HG02642 (cell line): ENCODE results near the gene EVA1B.
A peak's percentile ranks its signal among the peaks of the same experiment; 100 is the strongest.

Experiments used
- ATAC-seq: cut with Tn5 transposase; IDR thresholded peaks from one replicate; pipeline ENCODE4 v1.9.1; 2021; ENCODE audit warnings: mild to moderate bottlenecking; ENCODE audit not compliant: unreplicated experiment, poor library complexity

EVA1B gene

DNA sequence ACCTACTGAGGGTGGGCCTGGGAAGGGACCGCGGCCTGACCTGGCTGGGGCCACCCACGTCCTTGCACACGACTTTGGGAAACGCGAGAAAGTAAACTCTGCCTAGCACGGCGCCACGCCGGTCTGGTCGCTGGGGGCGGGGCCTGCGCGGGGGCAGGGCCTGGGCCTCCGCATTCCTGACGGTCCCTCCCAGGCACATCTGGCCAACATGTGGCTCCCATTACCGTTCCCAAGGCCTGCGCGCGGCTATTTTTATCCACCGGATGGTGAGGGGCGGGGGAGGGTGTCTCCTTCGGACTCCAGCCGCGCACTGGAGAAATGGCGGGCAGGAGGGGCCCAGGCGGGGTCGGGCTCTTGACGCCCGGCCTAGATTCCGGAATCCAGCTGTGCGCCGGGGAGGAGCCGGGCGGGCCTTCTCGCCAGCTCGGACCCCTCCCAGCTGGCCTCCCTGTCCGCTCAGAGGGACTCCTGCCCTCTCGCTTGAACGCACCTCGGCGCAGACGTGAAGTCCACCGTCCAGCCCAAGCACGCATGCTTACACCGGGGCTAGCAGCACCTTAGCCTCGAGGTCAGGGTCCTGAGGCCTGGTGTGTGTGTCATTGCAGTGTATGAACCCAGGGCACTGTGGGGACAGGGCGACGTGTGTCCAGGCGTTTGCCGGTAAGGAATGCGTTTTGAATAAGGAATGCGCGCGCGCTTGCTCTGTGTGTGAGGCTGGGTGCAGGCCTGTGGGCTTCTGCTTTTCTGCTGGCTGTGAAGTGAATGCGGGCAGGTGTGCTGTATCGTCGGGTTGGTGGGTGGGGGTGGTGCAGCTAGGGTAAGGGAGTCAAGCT, 2.1 kb downstream of the EVA1B start:
- ATAC-seq = no peak

DNA sequence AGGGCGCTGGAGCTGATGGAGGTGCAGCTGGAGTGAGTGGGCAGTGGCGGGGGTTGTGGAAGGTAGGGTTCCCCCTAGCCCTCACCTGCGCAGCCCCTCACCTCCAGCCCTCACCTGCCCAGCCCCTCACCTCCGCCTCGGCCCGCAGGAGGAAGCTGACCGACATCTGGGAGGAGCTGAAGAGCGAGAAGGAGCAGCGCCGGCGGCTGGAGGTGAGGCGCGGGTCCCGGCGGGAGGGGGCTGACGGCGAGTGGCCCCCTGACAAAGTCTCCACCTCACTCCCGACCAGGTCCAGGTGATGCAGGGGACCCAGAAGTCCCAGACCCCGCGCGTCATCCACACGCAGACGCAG, 2.7 kb downstream of the EVA1B start:
- ATAC-seq = no peak

DNA sequence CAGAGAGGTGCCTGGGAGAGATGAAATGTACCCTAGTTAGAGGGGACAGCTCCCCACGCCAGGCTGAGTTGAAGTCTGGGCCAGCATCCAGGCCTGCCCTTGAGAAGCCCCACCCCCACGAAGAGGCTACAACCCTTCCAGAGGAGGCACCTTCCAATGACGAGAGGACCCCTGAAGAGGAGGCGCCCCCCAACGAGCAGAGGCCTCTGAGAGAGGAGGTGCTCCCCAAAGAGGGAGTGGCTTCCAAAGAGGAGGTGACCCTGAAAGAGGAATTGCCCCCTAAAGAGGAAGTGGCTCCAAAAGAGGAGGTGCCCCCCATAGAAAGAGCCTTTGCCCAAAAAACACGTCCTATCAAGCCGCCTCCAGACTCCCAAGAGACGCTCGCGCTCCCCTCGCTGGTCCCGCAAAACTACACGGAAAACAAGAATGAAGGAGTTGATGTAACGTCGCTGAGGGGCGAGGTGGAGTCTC, 3.1 kb downstream of the EVA1B start:
- no peak for ATAC-seq

DNA sequence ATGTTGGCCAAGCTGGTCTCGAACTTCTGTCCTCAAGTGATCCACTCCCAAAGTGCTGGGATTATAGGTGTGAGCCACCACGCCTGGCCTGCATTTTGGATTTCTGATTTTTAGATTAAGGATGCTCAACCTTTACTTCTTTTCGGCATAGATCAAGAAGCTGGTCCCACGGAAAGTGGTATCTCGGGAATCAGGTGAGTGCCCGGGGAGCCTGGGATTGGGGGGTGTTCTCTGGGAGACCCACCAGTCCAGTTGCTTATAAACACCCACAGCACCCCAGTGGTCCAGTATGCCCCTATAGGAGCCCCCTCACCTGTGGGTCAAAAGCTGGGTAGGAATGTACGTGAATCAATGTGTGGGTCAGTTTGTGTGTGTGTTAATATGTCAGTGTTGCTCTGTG, 14.0 kb downstream of the EVA1B start:
- ATAC-seq = no peak

DNA sequence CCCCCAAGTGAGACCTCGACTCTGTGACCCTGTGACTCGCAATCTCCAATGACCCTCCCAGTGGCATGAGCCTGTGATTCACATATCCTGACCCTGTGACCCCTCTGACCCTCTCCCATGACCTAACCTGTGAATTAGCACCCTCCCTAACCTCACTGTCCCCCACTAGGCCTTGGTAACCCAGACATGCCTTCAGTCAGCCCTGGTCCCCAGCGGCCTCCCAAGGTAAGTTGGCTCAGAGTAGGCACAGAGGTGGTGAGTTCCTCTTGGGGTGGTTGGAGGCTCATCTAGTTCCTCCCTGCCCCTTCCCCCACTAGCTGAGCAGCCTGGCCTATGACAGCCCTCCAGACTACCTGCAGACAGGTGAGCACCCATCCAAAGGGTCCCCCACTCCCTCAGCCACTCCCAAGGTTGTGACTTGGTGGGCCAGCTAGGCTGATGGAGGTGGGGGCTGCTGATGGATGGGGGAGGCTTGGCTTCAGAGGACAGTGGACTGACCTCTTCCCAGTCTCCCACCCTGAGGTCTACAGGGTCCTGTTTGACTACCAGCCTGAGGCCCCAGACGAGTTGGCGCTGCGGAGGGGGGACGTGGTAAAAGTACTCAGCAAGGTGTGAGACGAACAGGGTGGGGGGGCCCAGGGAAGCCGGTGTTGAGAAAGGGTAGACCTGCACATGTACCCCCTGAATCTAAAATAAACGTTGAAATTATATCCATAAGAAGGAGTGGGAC, 15.7 kb downstream of the EVA1B start:
- ATAC-seq = no peak

DNA sequence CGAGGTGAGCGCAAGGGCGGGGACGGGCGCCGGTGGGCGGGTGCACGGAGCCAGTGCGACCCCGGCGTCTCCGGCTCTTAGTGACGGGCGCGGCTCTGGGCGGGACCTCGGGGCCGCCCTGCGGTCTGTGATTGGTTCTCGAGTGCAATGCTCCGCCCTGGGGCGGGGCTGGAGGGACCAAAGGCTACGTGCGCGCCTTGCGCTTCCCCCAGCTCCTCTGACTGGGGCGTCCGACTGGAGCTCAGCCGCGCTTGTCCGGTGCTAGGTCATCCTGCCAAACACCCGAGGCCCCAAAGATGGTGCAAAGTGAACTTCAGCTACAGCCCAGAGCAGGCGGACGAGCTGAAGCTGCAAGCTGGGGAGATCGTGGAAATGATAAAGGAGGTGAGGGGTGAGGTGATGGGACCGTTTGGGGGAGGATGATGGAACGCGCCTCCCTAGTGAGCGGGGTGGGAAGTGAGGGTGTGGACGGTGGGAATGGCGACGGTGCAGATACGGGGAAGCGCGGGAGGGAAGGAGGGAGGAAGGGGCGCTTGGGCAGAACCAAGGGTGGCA, 16.5 kb downstream of the EVA1B start:
- ATAC-seq = peak; percentile 97

DNA sequence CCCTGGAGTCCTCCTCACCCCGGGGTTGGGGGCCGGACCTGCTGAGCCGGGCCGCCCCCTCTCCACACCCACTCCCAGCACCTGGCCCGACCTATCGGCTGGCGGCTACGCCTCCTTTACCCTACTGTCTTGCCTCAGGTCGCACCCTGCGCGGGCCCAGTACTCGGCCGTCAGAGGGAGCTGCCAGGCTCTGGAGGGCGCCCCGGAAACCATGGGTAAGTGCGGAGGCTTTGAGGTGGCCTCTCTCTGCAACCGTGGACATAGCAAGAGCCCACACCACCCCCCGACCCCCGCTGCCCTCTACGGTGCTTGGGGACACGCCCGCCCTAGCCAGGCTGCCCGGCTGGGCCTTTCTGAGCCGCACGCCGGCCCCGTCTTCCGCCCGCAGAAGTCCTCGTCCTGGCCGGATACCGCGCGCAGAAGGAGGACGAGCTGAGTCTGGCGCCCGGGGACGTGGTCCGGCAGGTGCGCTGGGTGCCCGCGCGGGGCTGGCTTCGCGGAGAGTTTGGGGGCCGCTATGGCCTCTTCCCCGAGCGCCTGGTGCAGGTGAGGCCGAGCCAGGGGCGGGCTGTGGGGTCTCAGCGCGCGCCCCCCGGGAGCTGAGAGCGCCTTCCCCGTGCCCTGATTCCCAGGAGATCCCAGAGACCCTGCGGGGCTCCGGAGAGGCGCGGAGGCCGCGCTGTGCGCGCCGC, 17.1 kb downstream of the EVA1B start, which contains the start of gene SH3D21:
SH3D21 (plus strand) TSS at position 159 of the 692 bp plus-strand sequence; CDS start at position 212, 53 bp downstream.
- peak; percentile 35 for ATAC-seq

DNA sequence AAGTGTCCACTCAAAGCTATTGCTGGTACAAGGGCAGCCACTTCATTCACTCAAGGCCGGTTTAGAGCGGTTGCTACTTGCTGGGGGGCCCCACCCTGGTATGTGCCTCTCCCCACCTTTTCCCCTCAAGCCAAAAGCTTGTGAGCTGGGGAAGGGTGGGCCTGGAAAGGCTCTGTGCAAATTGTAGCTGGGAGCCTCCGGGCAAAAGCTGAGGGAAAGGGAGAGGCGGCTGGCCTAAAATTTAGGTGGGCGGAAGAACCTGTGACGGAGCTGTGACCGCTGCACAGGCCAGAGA, 17.6 kb downstream of the EVA1B start:
- no peak for ATAC-seq

DNA sequence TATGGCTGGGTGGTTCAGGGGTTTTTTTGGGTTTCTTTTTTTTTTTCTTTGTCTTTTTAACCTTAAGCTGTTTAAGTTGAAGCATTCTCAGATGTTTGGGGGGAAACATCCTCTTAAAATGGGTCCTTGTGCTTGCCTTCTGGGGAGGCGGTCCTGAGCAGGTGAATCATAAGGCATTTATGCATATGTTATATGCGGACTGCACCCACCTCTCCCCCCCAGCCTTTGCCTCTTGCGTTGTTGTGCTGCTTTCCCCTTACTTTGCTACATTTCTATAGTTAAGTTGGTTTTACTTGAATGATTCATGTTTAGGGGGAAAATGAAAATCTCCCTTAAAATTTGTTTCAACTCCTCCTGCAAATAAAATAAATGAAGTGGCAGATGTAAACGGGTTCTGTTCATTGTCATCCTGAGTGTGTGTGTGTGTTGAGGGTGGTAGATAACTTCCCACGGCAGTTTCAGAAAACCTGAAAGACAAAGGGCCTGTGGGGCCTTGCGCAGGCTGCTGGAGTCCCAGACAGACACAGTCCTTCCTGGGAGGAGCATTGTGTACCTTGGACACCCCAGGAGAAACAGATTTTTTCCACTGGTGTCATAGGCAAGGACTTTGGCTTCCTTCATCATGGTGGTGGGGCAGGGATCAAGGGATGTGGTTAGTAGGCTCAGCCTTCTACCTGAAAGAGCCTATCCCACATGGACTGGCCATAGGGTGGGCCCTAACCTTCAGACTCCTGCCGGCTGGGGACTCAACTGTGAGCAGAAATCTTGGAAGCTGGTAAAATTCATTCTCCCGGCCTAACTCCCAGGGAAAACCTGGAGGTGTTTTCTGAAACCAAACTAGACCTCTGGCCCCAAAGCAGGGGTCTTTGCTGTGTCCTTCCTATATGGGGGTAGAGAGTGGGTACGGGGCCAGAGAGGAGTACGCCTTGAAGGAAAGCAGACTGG, 18.2 kb downstream of the EVA1B start:
- ATAC-seq = no peak

DNA sequence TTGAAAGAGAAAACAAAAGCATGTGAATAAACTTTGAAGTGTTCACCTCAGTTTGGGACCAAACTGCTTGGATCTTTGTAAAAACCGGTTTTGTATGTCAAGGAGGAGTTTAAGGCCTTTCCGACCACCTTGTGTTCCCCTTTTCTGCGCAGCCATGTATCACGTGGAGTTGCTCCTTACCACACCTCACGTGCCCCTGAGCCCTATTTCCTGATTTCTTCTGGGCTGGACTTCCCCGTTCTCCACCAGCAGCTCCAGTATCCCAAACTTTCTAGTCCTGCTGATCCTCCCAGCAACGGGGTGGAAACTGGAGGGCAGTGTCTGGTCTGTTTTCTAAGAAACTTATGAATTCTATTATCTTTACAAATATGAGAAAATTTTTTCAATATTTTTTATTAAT, 18.9 kb downstream of the EVA1B start:
- ATAC-seq = no peak

DNA sequence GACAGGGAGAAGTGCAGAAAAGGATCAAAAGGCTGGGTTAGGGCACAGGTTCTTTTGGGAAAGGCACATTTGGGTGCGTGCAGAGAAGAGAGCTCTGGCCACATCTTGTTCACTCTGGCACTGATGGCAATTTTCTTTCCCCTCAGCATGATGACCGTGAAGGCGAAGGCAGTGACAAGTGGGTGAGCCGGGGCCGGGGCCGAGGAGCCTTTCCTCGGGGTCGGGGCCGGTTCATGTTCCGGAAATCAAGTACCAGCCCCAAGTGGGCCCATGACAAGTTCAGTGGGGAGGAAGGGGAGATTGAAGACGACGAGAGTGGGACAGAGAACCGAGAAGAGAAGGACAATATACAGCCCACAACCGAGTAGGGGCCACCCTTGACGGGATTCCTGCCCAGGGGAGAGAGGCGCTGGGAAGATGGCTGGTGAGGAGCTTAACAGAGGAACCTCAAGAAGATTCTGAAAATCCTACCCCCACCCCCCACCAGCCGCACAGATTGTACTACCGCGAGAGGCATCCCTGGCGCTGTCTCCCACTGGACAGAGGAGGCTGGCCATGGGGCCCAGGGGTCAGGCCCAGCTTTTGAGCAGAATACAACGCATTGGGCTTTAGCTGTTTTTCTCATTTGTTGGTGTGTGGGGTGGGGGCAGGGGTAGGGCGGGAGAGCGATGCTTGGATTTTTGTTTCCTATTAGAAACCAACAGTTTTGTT, 19.6 kb downstream of the EVA1B start:
- no peak for ATAC-seq

DNA sequence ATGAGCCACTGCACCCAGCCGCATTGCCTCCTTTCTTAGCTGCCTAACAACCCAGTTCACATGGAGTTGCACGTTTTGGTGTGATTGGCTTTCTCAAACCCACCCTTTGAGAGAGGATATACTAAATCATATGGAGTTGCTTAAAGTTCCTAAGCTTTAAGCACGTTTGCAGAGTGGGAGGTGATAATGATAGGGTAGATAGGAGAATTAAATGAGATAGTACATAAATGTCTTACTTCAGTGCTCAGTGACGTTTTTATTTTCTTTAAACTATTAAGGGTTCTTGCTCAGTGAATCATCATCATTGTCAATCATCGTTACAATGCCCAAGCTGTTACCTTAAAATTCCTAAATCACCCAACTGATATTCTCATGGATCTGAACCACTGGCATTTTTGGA, 20.2 kb downstream of the EVA1B start:
- no peak for ATAC-seq

DNA sequence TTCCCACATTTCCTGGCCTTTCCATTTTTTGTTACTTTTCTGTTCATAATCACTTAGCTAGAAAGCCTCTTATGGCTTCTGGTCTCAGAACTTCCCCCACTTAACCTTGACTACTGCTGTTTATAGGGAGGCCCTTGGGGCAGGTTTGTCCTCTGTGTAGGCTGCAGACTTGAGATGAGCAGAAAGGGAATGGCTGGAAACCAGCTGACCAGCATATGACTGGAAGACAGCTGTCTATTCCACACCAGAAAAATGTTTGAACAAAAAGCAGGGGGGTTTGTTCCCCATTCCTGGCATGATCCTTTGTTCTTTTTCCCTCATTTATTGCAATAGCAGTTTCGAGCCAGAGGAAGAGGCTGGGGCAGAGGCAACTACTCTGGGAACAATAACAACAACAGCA, 22.2 kb downstream of the EVA1B start:
- ATAC-seq = no peak

DNA sequence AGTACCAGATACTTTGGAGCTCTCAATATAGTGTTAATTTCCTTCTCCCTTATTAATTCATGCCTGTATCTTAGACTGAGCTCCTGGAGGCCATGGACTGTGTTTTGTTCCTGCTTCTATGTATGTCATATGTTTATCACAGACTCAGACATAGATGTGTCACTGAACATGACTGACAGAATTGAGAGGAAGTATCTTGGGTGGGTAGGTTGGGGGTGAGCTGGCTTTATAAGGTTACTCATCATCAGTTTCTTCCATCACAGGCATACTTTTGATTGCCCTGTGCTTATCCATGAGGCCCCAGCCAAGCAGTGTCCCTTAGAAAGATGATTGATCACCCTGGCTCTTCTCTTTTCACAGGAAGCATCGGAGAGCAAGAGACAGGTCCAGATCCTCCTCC, 22.9 kb downstream of the EVA1B start:
- no peak for ATAC-seq

DNA sequence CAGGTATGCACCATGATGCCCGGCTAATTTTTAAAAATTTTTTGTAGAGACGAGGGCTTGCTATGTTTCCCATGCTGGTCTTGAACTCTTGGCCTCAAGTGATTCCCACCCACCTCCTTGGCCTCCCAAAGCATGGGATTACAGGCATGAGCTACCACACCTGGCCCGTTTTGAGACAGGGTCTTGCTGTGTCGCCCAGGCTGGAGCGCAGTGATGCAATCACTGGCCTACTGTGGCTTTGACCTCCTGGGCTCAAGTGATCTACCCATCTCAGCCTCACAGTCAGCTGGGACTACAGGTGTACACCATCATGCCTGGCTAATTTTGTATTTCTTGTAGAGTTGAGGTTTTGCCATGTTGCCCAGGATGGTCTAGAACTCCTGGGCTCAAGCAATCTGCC, 24.8 kb downstream of the EVA1B start:
- no peak for ATAC-seq

DNA sequence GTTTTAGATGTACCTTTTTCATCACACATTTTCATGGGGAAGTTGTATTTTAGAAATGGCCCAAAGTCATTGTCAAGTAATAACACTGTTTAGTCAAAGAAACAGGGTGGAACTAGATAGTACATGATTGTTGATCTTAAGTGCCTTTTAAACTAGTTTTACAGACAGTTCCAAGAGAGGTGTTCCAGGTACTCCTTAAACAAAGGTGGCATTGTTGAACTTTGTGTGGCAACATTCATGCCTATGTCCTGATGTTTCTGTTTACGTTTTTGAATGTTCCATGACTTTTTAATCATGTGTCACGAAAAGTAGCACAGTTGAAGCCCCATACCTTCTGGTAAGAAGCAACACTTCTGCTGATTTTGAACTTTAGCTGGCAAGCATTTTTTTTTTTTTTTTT, 26.4 kb downstream of the EVA1B start:
- ATAC-seq = no peak

DNA sequence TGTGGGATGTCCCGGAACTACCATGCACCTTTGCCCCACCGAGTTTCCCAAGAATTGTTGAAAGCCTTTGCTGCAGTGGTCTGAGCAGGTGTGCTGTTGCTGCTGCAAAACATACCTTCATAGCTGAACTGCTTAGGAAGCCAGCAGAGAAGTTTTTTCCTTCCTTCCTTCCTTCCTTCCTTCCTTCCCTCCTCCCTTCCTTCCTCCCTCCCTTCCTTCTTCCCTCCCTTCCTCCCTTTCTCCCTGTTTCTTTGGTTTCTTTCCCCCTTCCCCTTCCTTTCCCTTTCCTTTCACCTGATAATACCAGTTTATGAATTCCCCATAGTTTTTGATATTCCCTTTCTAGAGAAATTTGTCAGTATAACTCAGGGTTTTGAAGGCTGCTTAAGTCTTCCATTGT, 28.1 kb downstream of the EVA1B start:
- ATAC-seq = no peak

DNA sequence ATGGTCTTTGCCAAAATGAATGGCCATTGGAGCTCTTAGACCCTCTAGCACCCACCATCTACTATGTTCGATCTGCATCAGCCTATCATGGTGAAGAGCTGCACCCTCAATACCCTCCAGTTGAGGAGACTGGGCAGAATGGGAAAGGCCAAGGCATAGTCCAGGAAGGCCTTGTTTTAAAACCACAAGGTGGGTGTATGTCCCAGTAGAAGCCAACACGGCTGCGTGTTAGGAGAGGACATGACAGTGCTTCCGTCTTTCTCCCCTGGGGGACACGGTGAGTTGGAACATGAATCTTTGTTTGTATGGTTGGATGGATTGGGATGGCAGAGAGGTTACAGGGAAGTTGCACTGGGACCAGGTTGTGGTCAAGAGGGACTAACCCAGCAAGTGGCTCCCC, 35.9 kb downstream of the EVA1B start:
- ATAC-seq = no peak

DNA sequence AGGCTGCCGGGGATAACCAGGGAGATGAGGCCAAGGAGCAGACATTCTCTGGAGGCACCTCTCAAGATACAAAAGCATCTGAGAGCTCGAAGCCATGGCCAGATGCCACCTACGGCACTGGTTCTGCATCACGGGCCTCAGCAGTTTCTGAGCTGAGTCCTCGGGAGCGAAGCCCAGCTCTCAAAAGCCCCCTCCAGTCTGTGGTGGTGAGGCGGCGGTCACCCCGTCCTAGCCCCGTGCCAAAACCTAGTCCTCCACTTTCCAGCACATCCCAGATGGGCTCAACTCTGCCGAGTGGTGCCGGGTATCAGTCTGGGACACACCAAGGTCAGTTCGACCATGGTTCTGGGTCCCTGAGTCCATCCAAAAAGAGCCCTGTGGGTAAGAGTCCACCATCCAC, 36.6 kb downstream of the EVA1B start:
- no peak for ATAC-seq
